Naive thymus-derived CD4-positive, alpha-beta T cell (primary cell): Measurements from ENCODE around the gene LY6G6F. TPM values are rescaled to one million over a fixed set of nuclear protein-coding genes. Genes with fewer than 3 reads are reported as not detected.

Source experiments
- ATAC-seq: fragments of 150-1000 bp; cut with Tn5 transposase; 2 replicates; pipeline ENCODE4 v1.10.0; 2021; ENCODE audit warnings: mild to moderate bottlenecking, moderate library complexity
- CTCF ChIA-PET: fragments of 350-600 bp; sonication (Branson Sonifier 250); formaldehyde crosslinking; loops from one replicate; lab custom pipeline; 2021; ENCODE audit warnings: antibody characterized with exemption; lab: Charles Lee
- POLR2A ChIA-PET: fragments of 350-600 bp; sonication (Branson Sonifier 250); formaldehyde crosslinking; loops from one replicate; lab custom pipeline; 2021; ENCODE audit warnings: antibody characterized with exemption, inconsistent platforms; lab: Charles Lee
- DNase-seq, 9 donors: peaks; one replicate each; pipeline versions ENCODE4 v3.0.0 to v3.0.0-alpha.2; 2020 to 2022; ENCODE audit warnings: mixed read lengths in 1 of 9
- H3K27ac ChIP-seq: one replicate; pipeline ENCODE4 v1.7.0; 2013; ENCODE audit warnings: mild to moderate bottlenecking, low read depth, low read length, moderate library complexity
- H3K27me3 ChIP-seq, 2 donors: one replicate each; pipeline ENCODE4 v1.7.0; 2013; ENCODE audit warnings: low read length in 2 of 2, mild to moderate bottlenecking in 2 of 2, moderate library complexity in 2 of 2; ENCODE audit not compliant: control insufficient read depth in 2 of 2, insufficient read depth in 2 of 2
- H3K36me3 ChIP-seq, 3 experiments: 1 replicate in 2 of 3; 2 replicates in 1 of 3; pipeline ENCODE4 v1.7.0; 2013; ENCODE audit warnings: low read length in 3 of 3, mild to moderate bottlenecking in 3 of 3, moderate library complexity in 1 of 3; ENCODE audit not compliant: insufficient read depth in 3 of 3, control insufficient read depth in 2 of 3
- H3K4me1 ChIP-seq, 2 donors: one replicate each; pipeline ENCODE4 v1.7.0; 2013; ENCODE audit warnings: low read length in 2 of 2, mild to moderate bottlenecking in 2 of 2, moderate library complexity in 1 of 2; ENCODE audit not compliant: control insufficient read depth in 2 of 2, insufficient read depth in 2 of 2
- H3K4me3 ChIP-seq: 2 replicates; pipeline ENCODE4 v1.7.0; 2013; ENCODE audit warnings: mild to moderate bottlenecking, low read length
- H3K9me3 ChIP-seq, 3 experiments: 1 replicate in 2 of 3; 2 replicates in 1 of 3; pipeline ENCODE4 v1.7.0; 2013; ENCODE audit warnings: low read length in 3 of 3; ENCODE audit not compliant: control insufficient read depth in 2 of 3
- H3K27ac Mint-ChIP-seq, 9 donors: one replicate each; pipeline ENCODE4 v1.8.0; 2020 to 2022; ENCODE audit warnings: mixed read lengths in 9 of 9, mild to moderate bottlenecking in 8 of 9, moderate library complexity in 5 of 9, inconsistent platforms in 2 of 9
- H3K27me3 Mint-ChIP-seq, 5 donors: one replicate each; pipeline ENCODE4 v1.8.0; 2021 to 2022; ENCODE audit warnings: mixed read lengths in 5 of 5, mild to moderate bottlenecking in 1 of 5
- H3K36me3 Mint-ChIP-seq, 5 donors: one replicate each; pipeline ENCODE4 v1.8.0; 2020 to 2022; ENCODE audit warnings: mixed read lengths in 5 of 5, mild to moderate bottlenecking in 3 of 5, inconsistent platforms in 1 of 5
- H3K4me1 Mint-ChIP-seq, 7 donors: one replicate each; pipeline ENCODE4 v1.8.0; 2020 to 2022; ENCODE audit warnings: mixed read lengths in 7 of 7, mild to moderate bottlenecking in 3 of 7, inconsistent platforms in 1 of 7
- H3K4me3 Mint-ChIP-seq, 10 donors: one replicate each; pipeline ENCODE4 v1.8.0; 2020 to 2022; ENCODE audit warnings: mild to moderate bottlenecking in 10 of 10, mixed read lengths in 10 of 10, moderate library complexity in 6 of 10, inconsistent platforms in 2 of 10
- H3K9me3 Mint-ChIP-seq, 11 donors: one replicate each; pipeline ENCODE4 v1.8.0; 2020 to 2022; ENCODE audit warnings: mixed read lengths in 11 of 11, mild to moderate bottlenecking in 4 of 11, inconsistent platforms in 1 of 11, moderate library complexity in 1 of 11
- intact Hi-C, 2 donors: fragments of 100-400 bp; cut with micrococcal nuclease; formaldehyde crosslinking; loops; one replicate each; pipeline ENCODE4 v1.15.1; 2023
- polyA plus RNA-seq, 2 donors: library from polyadenylated mRNA; unstranded; fragments of 300-500 nt; fragmentation: Illumina TruSeq; gene quantifications; one replicate each; pipeline ENCODE4 v1.2.3, GENCODE V29; 2021
- total RNA-seq, 6 experiments: library from RNA in 5 of 6; stranded (reverse) in 5 of 6; gene quantifications; 1 replicate in 5 of 6; 2 replicates in 1 of 6; pipeline ENCODE4 v1.2.3 and lab custom pipeline; 2021 to 2026

LY6G6F gene
- total and polyA plus RNA-seq, 7 experiments from 2014 or later: 0.56 TPM; not detected in 6

DNA sequence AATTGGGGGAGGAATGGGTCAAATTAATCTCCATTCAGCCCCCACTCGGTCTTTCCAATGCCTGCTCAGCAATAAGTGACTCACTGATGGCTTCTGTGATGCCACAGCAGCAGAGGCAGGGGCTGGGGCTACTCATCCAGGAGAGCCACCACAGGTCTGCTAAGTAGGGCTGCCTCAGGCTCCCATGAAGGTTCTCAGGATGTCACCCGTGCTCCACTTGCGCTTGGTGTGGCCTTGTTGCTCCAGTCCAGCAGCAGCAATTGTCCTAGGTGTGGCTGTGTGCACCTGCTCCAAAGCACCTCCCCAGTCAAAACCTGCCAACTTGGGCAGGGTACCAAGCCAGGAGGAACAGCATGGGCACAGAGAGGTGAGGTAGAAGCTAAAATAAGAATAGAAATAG, 15.5 kb downstream of the LY6G6F start:
- no peaks in the 10 kb centered on the region for H3K27me3 ChIP-seq
- Mint-ChIP-seq H3K4me3 (no peak overlapping the region), H3K9me3 (no peaks in the 10 kb centered on the region), H3K27me3 (peaks cover 0 to 6% (median 0%) of the 10 kb centered on the region in 5 donors), H3K36me3 (peaks cover 0 to 8% (median 0%) of the 10 kb centered on the region in 5 donors), H3K4me1 (peaks cover 20 to 31% (median 26%) of the 10 kb centered on the region in 7 donors), H3K27ac (no peak overlapping the region)
- POLR2A ChIA-PET: no interaction called here
- H3K27ac ChIP-seq: no peak overlapping the region
- CTCF ChIA-PET: interaction anchor here (0.6 kb wide), 1 partner anchor 532 kb away, joined by 4 read pairs; no protein-coding TSS in a partner anchor
- ATAC-seq (no peak), DNase-seq (no peak)
- intact Hi-C loops: no loop called here
- peaks cover 0 to 2% of the 10 kb centered on the region in 2 donors for H3K4me1 ChIP-seq
- no peak overlapping the region for H3K4me3 ChIP-seq
- H3K9me3 ChIP-seq: no peaks in the 10 kb centered on the region
- H3K36me3 ChIP-seq: no peaks in the 10 kb centered on the region

DNA sequence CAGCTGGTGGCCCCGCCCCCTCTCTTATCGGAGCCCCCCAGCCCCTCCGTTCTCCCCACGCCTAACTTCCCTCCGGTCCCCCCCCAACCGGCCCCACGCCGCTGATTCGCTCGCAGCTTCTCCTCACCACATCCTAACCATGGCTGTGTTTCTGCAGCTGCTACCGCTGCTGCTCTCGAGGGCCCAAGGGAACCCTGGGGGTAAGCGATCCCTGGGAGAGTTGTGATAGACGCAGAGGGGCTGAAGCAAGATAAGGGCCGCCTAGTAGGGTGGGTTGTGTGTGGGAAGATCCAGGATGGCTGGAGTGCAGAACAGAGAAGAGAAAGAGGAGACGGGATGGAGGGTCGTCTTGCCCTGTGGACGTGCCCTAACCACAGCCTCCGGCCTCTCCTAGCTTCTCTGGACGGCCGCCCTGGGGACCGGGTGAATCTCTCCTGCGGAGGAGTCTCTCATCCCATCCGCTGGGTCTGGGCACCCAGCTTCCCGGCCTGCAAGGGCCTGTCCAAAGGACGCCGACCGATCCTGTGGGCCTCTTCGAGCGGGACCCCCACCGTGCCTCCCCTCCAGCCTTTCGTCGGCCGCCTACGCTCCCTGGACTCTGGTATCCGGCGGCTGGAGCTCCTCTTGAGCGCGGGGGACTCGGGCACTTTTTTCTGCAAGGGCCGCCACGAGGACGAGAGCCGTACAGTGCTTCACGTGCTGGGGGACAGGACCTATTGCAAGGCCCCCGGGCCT, 16.7 kb downstream of the LY6G6F start, which contains the start of gene MPIG6B:
MPIG6B (plus strand) TSS at position 129 of the 735 bp plus-strand sequence; CDS start at position 140, 11 bp downstream.
- no peaks in the 10 kb centered on the region for H3K9me3 ChIP-seq
- POLR2A ChIA-PET: interaction anchor here (0.7 to 1.0 kb wide), 3 partner anchors 9 to 49 kb away, joined by 4 read pairs; partner anchors contain the start of gene CLIC1
- intact Hi-C loops: no loop called here
- peak within 1 kb of the TSS in 2 of 9 donors; percentile 45 to 84 for H3K27ac Mint-ChIP-seq
- H3K27me3 Mint-ChIP-seq: peaks cover 0 to 6% (median 0%) of the 10 kb centered on the region in 5 donors
- CTCF ChIA-PET: interaction anchor here (0.6 kb wide), 1 partner anchor 1839 kb away, joined by 3 read pairs; no protein-coding TSS in a partner anchor
- peaks cover 0 to 13% (median 0%) of the 10 kb centered on the region in 5 donors for H3K36me3 Mint-ChIP-seq
- H3K9me3 Mint-ChIP-seq: no peaks in the 10 kb centered on the region
- H3K27me3 ChIP-seq: no peaks in the 10 kb centered on the region
- no peak for DNase-seq
- H3K36me3 ChIP-seq: no peaks in the 10 kb centered on the region
- no peak for ATAC-seq
- H3K4me1 Mint-ChIP-seq: peaks cover 27 to 41% (median 31%) of the 10 kb centered on the region in 7 donors
- H3K4me3 ChIP-seq: no peak within 1 kb of the TSS
- H3K27ac ChIP-seq: no peak within 1 kb of the TSS
- H3K4me1 ChIP-seq: peaks cover 0 to 13% of the 10 kb centered on the region in 2 donors
- peak within 1 kb of the TSS in 5 of 10 donors; percentile 4 to 64 (median 44) for H3K4me3 Mint-ChIP-seq

DNA sequence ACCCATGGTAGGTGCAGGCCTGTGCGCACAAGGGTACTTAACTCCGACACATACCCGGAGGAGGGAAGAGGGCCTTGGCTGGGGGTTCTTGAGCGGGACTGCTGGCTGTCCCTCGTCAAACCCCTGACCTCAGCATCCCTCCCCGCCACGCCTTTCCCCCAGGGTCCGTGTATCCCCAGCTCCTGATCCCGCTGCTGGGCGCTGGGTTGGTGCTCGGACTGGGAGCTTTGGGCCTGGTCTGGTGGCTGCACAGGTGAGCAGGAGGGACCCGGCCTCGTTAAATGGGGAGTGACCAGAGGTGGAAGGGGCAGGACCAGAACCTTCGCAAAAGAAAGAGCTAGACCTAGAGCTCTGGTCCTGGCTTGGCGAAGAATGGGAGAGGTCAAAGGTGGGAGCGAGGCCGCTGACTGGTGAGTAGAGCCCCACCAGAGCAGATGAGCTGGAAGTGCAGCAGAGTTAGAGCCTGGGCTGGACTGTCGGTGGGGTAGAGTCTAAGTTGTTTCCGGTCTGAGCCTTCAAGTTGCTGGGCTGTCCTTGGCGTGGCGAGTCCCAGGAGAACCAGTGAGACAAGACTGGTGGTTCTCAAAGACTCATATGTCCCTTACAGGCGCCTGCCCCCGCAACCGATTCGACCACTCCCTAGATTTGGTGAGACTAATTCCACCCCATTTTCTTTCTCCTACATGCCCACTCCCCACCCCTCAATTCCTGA, 17.5 kb downstream of the LY6G6F start:
- H3K27me3 ChIP-seq: no peaks in the 10 kb centered on the region
- H3K4me3 ChIP-seq: no peak overlapping the region
- H3K4me1 Mint-ChIP-seq: peaks cover 28 to 48% (median 36%) of the 10 kb centered on the region in 7 donors
- intact Hi-C loops: no loop called here
- peaks cover 0 to 6% (median 0%) of the 10 kb centered on the region in 5 donors for H3K27me3 Mint-ChIP-seq
- H3K27ac Mint-ChIP-seq: peak overlapping the region in 1 of 9 donors; percentile 62
- ChIA-PET CTCF (interaction anchor here (0.6 kb wide), 2 partner anchors 107 to 1838 kb away, joined by 3 read pairs; no protein-coding TSS in a partner anchor), POLR2A (interaction anchor here (0.7 kb wide), 3 partner anchors 12 to 1121 kb away, joined by 3 to 4 read pairs (median 4); partner anchors contain the start of gene CLIC1)
- H3K36me3 Mint-ChIP-seq: peaks cover 0 to 15% (median 0%) of the 10 kb centered on the region in 5 donors
- no peaks in the 10 kb centered on the region for H3K36me3 ChIP-seq
- ATAC-seq (no peak), DNase-seq (no peak)
- H3K27ac ChIP-seq: no peak overlapping the region
- H3K4me1 ChIP-seq: peaks cover 4 to 13% of the 10 kb centered on the region in 2 donors
- H3K9me3 ChIP-seq: no peaks in the 10 kb centered on the region
- peak overlapping the region in 2 of 10 donors; percentile 4 to 44 for H3K4me3 Mint-ChIP-seq
- H3K9me3 Mint-ChIP-seq: no peaks in the 10 kb centered on the region

DNA sequence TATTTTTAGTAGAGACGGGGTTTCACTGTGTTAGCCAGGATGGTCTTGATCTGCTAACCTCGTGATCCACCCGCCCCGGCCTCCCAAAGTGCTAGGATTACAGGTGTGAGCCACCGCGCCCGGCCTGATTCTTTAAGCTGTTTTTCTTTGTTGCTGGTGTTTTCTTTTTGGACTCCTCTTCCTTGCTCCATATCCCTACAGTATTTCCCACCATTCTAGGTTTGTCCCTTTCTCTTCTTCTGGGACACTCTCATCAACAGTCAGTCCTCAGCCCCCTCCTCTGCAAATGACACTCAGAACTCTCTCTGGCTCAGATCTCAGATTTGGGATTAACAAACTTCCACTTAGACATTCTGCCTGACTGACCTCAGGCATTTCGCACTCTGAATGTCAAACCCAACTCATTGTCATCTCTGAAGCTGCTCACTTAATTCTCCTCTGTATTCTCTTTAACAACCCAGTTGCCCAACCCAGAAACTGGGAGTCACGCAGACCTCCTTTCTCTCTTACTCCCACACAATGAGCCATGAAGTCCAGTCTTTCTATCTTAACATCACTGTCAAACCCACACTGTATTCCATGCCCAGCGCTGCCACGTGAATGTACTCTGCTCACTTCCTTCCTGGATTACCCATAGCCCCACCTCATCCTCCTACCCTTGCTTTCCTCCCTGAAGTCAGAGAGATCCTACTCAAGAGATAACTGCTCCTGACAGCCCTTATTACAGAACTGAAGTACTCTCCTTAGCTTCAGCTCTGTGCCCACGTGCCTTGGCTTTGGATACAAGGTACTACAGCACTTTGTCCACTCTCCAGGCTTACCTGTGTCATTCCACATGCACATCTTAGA, 19.1 kb downstream of the LY6G6F start:
- peak overlapping the region in 5 of 9 donors; percentile 7 to 25 (median 9) for H3K27ac Mint-ChIP-seq
- no peak overlapping the region for H3K4me3 ChIP-seq
- peaks cover 28 to 58% (median 45%) of the 10 kb centered on the region in 7 donors for H3K4me1 Mint-ChIP-seq
- CTCF ChIA-PET: interaction anchor here (0.8 to 1.2 kb wide), 2 partner anchors 8 to 53 kb away, joined by 3 read pairs; no protein-coding TSS in a partner anchor
- H3K4me1 ChIP-seq: peaks cover 9 to 13% of the 10 kb centered on the region in 2 donors
- H3K4me3 Mint-ChIP-seq: peak overlapping the region in 2 of 10 donors; percentile 1 to 20
- H3K9me3 ChIP-seq: no peaks in the 10 kb centered on the region
- ATAC-seq (no peak), DNase-seq (no peak)
- H3K9me3 Mint-ChIP-seq: no peaks in the 10 kb centered on the region
- intact Hi-C loops: no loop called here
- no peak overlapping the region for H3K27ac ChIP-seq
- H3K27me3 ChIP-seq: no peaks in the 10 kb centered on the region
- POLR2A ChIA-PET: interaction anchor here (0.6 to 1.3 kb wide), 3 partner anchors 10 to 144 kb away, joined by 3 read pairs; no protein-coding TSS in a partner anchor
- peaks cover 0 to 2% (median 0%) of the 10 kb centered on the region in 5 donors for H3K27me3 Mint-ChIP-seq
- H3K36me3 Mint-ChIP-seq: peaks cover 0 to 19% (median 0%) of the 10 kb centered on the region in 5 donors
- H3K36me3 ChIP-seq: no peaks in the 10 kb centered on the region

DNA sequence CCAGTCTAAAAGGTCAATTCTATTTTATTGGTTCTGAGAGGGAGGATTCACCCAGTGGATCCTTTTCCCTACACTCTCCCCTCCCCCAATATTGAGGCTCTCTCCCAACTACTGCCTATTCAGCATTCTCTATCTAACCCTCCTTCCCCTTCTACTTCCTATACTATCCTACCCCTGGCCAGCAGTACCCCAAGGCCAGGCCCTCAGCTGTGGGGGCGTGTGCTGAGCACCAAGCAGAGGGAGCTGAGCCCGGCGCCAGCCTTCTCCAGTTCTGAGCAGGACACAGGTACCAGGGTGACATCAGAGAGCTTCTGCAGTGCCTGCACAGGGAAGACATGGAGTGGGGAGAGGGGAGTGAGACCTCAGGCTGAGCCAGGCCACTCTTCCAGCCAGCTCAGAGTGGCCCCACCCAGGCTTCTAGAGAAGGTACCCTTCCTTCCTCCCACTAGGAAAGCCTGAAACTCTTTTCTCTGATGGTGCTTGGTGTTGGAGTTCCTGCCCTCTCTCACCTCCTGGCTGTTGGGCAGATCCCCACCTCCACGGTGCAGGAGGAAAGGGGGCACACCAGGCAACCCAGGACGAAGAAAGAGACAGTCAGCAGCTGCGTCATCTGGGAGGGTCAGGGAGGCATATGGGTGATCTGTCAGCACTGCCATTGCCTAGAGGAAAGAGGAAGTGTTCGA, 20.5 kb downstream of the LY6G6F start:
- no peak for DNase-seq
- peak; percentile 67 for ATAC-seq
- Mint-ChIP-seq H3K4me3 (peak overlapping the region; percentile 51 to 81 (median 65)), H3K9me3 (no peaks in the 10 kb centered on the region), H3K27me3 (no peaks in the 10 kb centered on the region), H3K4me1 (peaks cover 28 to 58% (median 48%) of the 10 kb centered on the region in 7 donors), H3K27ac (peak overlapping the region; percentile 1 to 85 (median 63)), H3K36me3 (peaks cover 0 to 25% (median 5%) of the 10 kb centered on the region in 5 donors)
- Histone ChIP-seq H3K4me1 (peaks cover 9 to 13% of the 10 kb centered on the region in 2 donors), H3K4me3 (no peak overlapping the region), H3K36me3 (peaks cover 4 to 9% (median 7%) of the 10 kb centered on the region in 3 experiments), H3K27ac (no peak overlapping the region), H3K9me3 (no peaks in the 10 kb centered on the region), H3K27me3 (no peaks in the 10 kb centered on the region)
- ChIA-PET CTCF (interaction anchor here (1.0 to 4.2 kb wide), 5 partner anchors 9 to 103 kb away, joined by 3 to 30 read pairs (median 13); partner anchors contain the start of genes MSH5 and VARS1), POLR2A (interaction anchor here (0.5 to 2.0 kb wide), 7 partner anchors 11 to 112 kb away, joined by 3 to 7 read pairs (median 4); partner anchors contain the start of gene LSM2)
- intact Hi-C loops: no loop called here
